ENCODE results near the gene DTD2. TPM values are rescaled to one million over a fixed set of nuclear protein-coding genes. Genes with fewer than 3 reads are reported as not detected.
"Not testable (repeated sequence)": the region's sequence is repeated elsewhere in the genome, so short reads cannot be mapped to it uniquely, and the experiment has no call there.

DTD2 gene
- total RNA-seq, 5 donors from 2014 or later (not counting 1 experiment from before 2014, with no cell fraction given): 11.3 to 23.6 (median 18.1) TPM

- DNase-seq (no peak), ATAC-seq (replicated peaks in 1 of 4) (no peak)
- Histone ChIP-seq H3K4me1 (ENCODE audit: control insufficient read depth in 1 of 2, extremely low read depth in 1 of 2, insufficient read depth in 2 of 2, low read length in 2 of 2) (no peaks in the 10 kb centered on the region), H3K9me3 (no peaks in the 10 kb centered on the region), H3K36me3 (ENCODE audit: control insufficient read depth in 2 of 2, extremely low read depth in 1 of 2, insufficient read depth in 1 of 2, low read length in 1 of 2) (no peaks in the 10 kb centered on the region), H3K4me3 (ENCODE audit: control insufficient read depth in 1 of 2, extremely low read depth in 1 of 2, low read length in 1 of 2) (no peak overlapping the region), H3K27ac (ENCODE audit: low read length) (no peak overlapping the region), H3K27me3 (replicated peaks in 1 of 2; ENCODE audit: control insufficient read depth in 2 of 2, extremely low read depth in 1 of 2, insufficient read depth in 2 of 2, low read length in 1 of 2) (no peaks in the 10 kb centered on the region)
- 94% methylated on average over 6 of the region's 6 CpGs for WGBS (ENCODE audit: insufficient coverage)
- no peak overlapping the region for H3K27ac Mint-ChIP-seq
- POLR2A ChIA-PET: no interaction called here
- H3K4me3 Mint-ChIP-seq: no peak overlapping the region
- H3K27me3 Mint-ChIP-seq: peaks cover 4% of the 10 kb centered on the region in 2 donors
- no peaks in the 10 kb centered on the region for H3K4me1 Mint-ChIP-seq
- CTCF ChIA-PET: no interaction called here
- H3K9me3 Mint-ChIP-seq: no peaks in the 10 kb centered on the region
- no peaks in the 10 kb centered on the region for H3K36me3 Mint-ChIP-seq
Observed at GRCh38 chr14:31466554-31466953, 9.2 kb upstream of the DTD2 start.

GRCh38 chr14:31465111-31465510, 7.8 kb upstream of the DTD2 start:
- H3K27me3 ChIP-seq (replicated peaks in 1 of 2; ENCODE audit: control insufficient read depth in 2 of 2, extremely low read depth in 1 of 2, insufficient read depth in 2 of 2, low read length in 1 of 2): no peaks in the 10 kb centered on the region
- no peaks in the 10 kb centered on the region for H3K36me3 Mint-ChIP-seq
- H3K27me3 Mint-ChIP-seq: peaks cover 4 to 8% of the 10 kb centered on the region in 2 donors
- H3K9me3 ChIP-seq: no peaks in the 10 kb centered on the region
- H3K27ac ChIP-seq (ENCODE audit: low read length): no peak overlapping the region
- ChIA-PET POLR2A (no interaction called here), CTCF (interaction anchor here in 1 of 2 donors (0.6 kb wide), 1 partner anchor 129 kb away, joined by 4 read pairs; no protein-coding TSS in a partner anchor)
- no peak overlapping the region for H3K4me3 ChIP-seq (ENCODE audit: control insufficient read depth in 1 of 2, extremely low read depth in 1 of 2, low read length in 1 of 2)
- no peaks in the 10 kb centered on the region for H3K4me1 Mint-ChIP-seq
- no peaks in the 10 kb centered on the region for H3K9me3 Mint-ChIP-seq
- ATAC-seq (replicated peaks in 1 of 4) (no peak), DNase-seq (no peak)
- no peaks in the 10 kb centered on the region for H3K4me1 ChIP-seq (ENCODE audit: control insufficient read depth in 1 of 2, extremely low read depth in 1 of 2, insufficient read depth in 2 of 2, low read length in 2 of 2)
- no peaks in the 10 kb centered on the region for H3K36me3 ChIP-seq (ENCODE audit: control insufficient read depth in 2 of 2, extremely low read depth in 1 of 2, insufficient read depth in 1 of 2, low read length in 1 of 2)
- H3K4me3 Mint-ChIP-seq: no peak overlapping the region
- no peak overlapping the region for H3K27ac Mint-ChIP-seq

- H3K4me1 Mint-ChIP-seq: peaks cover 12 to 14% (median 12%) of the 10 kb centered on the region in 3 donors
- DNase-seq; H3K36me3 Mint-ChIP-seq; H3K4me3 Mint-ChIP-seq; H3K27ac Mint-ChIP-seq; H3K27ac ChIP-seq (ENCODE audit: low read length); H3K27me3 Mint-ChIP-seq; H3K27me3 ChIP-seq (replicated peaks in 1 of 2; ENCODE audit: control insufficient read depth in 2 of 2, extremely low read depth in 1 of 2, insufficient read depth in 2 of 2, low read length in 1 of 2); CTCF ChIA-PET; H3K9me3 Mint-ChIP-seq; ATAC-seq (replicated peaks in 1 of 4); H3K9me3 ChIP-seq; H3K36me3 ChIP-seq (ENCODE audit: control insufficient read depth in 2 of 2, extremely low read depth in 1 of 2, insufficient read depth in 1 of 2, low read length in 1 of 2); H3K4me3 ChIP-seq (ENCODE audit: control insufficient read depth in 1 of 2, extremely low read depth in 1 of 2, low read length in 1 of 2); H3K4me1 ChIP-seq (ENCODE audit: control insufficient read depth in 1 of 2, extremely low read depth in 1 of 2, insufficient read depth in 2 of 2, low read length in 2 of 2): not testable (repeated sequence)
- WGBS (ENCODE audit: insufficient coverage): no CpG with 5 or more reads among the region's 2 CpGs
- POLR2A ChIA-PET: interaction anchor here in 1 of 2 donors (0.7 kb wide), 1 partner anchor 42 kb away, joined by 4 read pairs; no protein-coding TSS in a partner anchor
Observed at GRCh38 chr14:31462450-31462849, 5.1 kb upstream of the DTD2 start.

GRCh38 chr14:31461545-31461944, 4.2 kb upstream of the DTD2 start:
- Histone ChIP-seq H3K27ac (ENCODE audit: low read length) (no peak overlapping the region), H3K4me3 (ENCODE audit: control insufficient read depth in 1 of 2, extremely low read depth in 1 of 2, low read length in 1 of 2) (no peak overlapping the region), H3K9me3 (no peaks in the 10 kb centered on the region), H3K27me3 (replicated peaks in 1 of 2; ENCODE audit: control insufficient read depth in 2 of 2, extremely low read depth in 1 of 2, insufficient read depth in 2 of 2, low read length in 1 of 2) (no peaks in the 10 kb centered on the region), H3K36me3 (ENCODE audit: control insufficient read depth in 2 of 2, extremely low read depth in 1 of 2, insufficient read depth in 1 of 2, low read length in 1 of 2) (no peaks in the 10 kb centered on the region), H3K4me1 (ENCODE audit: control insufficient read depth in 1 of 2, extremely low read depth in 1 of 2, insufficient read depth in 2 of 2, low read length in 2 of 2) (peaks cover 4 to 5% of the 10 kb centered on the region in 2 experiments)
- CTCF ChIA-PET: interaction anchor here in 1 of 2 donors (0.5 kb wide), 1 partner anchor 792 kb away, joined by 5 read pairs; no protein-coding TSS in a partner anchor
- no peaks in the 10 kb centered on the region for H3K36me3 Mint-ChIP-seq
- POLR2A ChIA-PET: interaction anchor here in 1 of 2 donors (0.7 kb wide), 1 partner anchor 585 kb away, joined by 14 read pairs; no protein-coding TSS in a partner anchor
- H3K9me3 Mint-ChIP-seq: no peaks in the 10 kb centered on the region
- peaks cover 16 to 18% (median 17%) of the 10 kb centered on the region in 3 donors for H3K4me1 Mint-ChIP-seq
- 80% methylated on average over 3 of the region's 3 CpGs for WGBS (ENCODE audit: insufficient coverage)
- H3K27me3 Mint-ChIP-seq: peaks cover 0 to 4% of the 10 kb centered on the region in 2 donors
- H3K27ac Mint-ChIP-seq: no peak overlapping the region
- ATAC-seq (replicated peaks in 1 of 4) (no peak), DNase-seq (no peak)
- H3K4me3 Mint-ChIP-seq: no peak overlapping the region

- peak overlapping the region; percentile 70 for H3K27ac ChIP-seq (ENCODE audit: low read length)
- H3K36me3 ChIP-seq (ENCODE audit: control insufficient read depth in 2 of 2, extremely low read depth in 1 of 2, insufficient read depth in 1 of 2, low read length in 1 of 2): no peaks in the 10 kb centered on the region
- H3K4me1 ChIP-seq (ENCODE audit: control insufficient read depth in 1 of 2, extremely low read depth in 1 of 2, insufficient read depth in 2 of 2, low read length in 2 of 2): peaks cover 9% of the 10 kb centered on the region in 2 experiments
- ChIA-PET CTCF (interaction anchor here in 1 of 2 donors (0.5 to 2.1 kb wide), 8 partner anchors 9 to 431 kb away, joined by 3 to 17 read pairs (median 4); partner anchors contain the start of genes HEATR5A and STRN3), POLR2A (interaction anchor here (0.6 to 1.8 kb wide), 4 partner anchors 22 to 874 kb away, joined by 3 to 12 read pairs (median 4); partner anchors contain the start of gene HEATR5A (in 1 of the 2))
- H3K4me3 ChIP-seq (ENCODE audit: control insufficient read depth in 1 of 2, extremely low read depth in 1 of 2, low read length in 1 of 2): peak overlapping the region; percentile 49 to 89
- Mint-ChIP-seq H3K4me1 (peaks cover 34 to 40% (median 34%) of the 10 kb centered on the region in 3 donors), H3K36me3 (no peaks in the 10 kb centered on the region), H3K27me3 (peaks cover 0 to 4% of the 10 kb centered on the region in 2 donors), H3K9me3 (no peaks in the 10 kb centered on the region), H3K4me3 (peak overlapping the region; percentile 95 to 97 (median 96)), H3K27ac (peak overlapping the region; percentile 88 to 92)
- no peaks in the 10 kb centered on the region for H3K9me3 ChIP-seq
- 80% methylated on average over 1 of the region's 11 CpGs for WGBS (ENCODE audit: insufficient coverage)
- ATAC-seq (replicated peaks in 1 of 4) (no peak), DNase-seq (peak in 1 of 35 experiments; percentile 5)
- H3K27me3 ChIP-seq (replicated peaks in 1 of 2; ENCODE audit: control insufficient read depth in 2 of 2, extremely low read depth in 1 of 2, insufficient read depth in 2 of 2, low read length in 1 of 2): no peaks in the 10 kb centered on the region
Observed at GRCh38 chr14:31457665-31458659, 656 bp upstream of the DTD2 start.

GRCh38 chr14:31449971-31450610, 7.2 kb downstream of the DTD2 start:
- no CpG with 5 or more reads among the region's 2 CpGs for WGBS (ENCODE audit: insufficient coverage)
- Histone ChIP-seq H3K4me3 (ENCODE audit: control insufficient read depth in 1 of 2, extremely low read depth in 1 of 2, low read length in 1 of 2) (no peak overlapping the region), H3K36me3 (ENCODE audit: control insufficient read depth in 2 of 2, extremely low read depth in 1 of 2, insufficient read depth in 1 of 2, low read length in 1 of 2) (peaks cover 0 to 16% of the 10 kb centered on the region in 2 donors), H3K27me3 (replicated peaks in 1 of 2; ENCODE audit: control insufficient read depth in 2 of 2, extremely low read depth in 1 of 2, insufficient read depth in 2 of 2, low read length in 1 of 2) (no peaks in the 10 kb centered on the region), H3K9me3 (no peaks in the 10 kb centered on the region), H3K4me1 (ENCODE audit: control insufficient read depth in 1 of 2, extremely low read depth in 1 of 2, insufficient read depth in 2 of 2, low read length in 2 of 2) (no peaks in the 10 kb centered on the region), H3K27ac (ENCODE audit: low read length) (no peak overlapping the region)
- CTCF ChIA-PET: interaction anchor here in 1 of 2 donors (0.6 to 1.7 kb wide), 5 partner anchors 8 to 285 kb away, joined by 3 to 7 read pairs (median 4); partner anchors contain the start of gene HEATR5A
- Mint-ChIP-seq H3K4me1 (peaks cover 10 to 11% (median 10%) of the 10 kb centered on the region in 3 donors), H3K9me3 (no peaks in the 10 kb centered on the region), H3K27ac (no peak overlapping the region), H3K27me3 (no peaks in the 10 kb centered on the region), H3K36me3 (peaks cover 40% of the 10 kb centered on the region), H3K4me3 (no peak overlapping the region)
- ATAC-seq (replicated peaks in 1 of 4) (peak in 1 of 4 experiments; percentile 40), DNase-seq (peak in 1 of 35 experiments; percentile 32)
- POLR2A ChIA-PET: interaction anchor here in 1 of 2 donors (0.9 kb wide), 1 partner anchor 30 kb away, joined by 3 read pairs; the partner anchor contains the start of gene HEATR5A

Data from T-cell (primary cell).